Endodermal cell (in vitro differentiated cells): ENCODE data around the gene HACL1. TPM values are rescaled to one million over a fixed set of nuclear protein-coding genes. Genes with fewer than 3 reads are reported as not detected.

ENCODE experiments used
- DNase-seq: peaks from one replicate; pipeline ENCODE4 v3.0.0-alpha.2; 2017
- H3K27ac ChIP-seq: 2 replicates; pipeline ENCODE4 v1.5.1; 2013; ENCODE audit warnings: mild to moderate bottlenecking, low read depth, low read length, moderate library complexity
- H3K27me3 ChIP-seq: 2 replicates; pipeline ENCODE4 v1.6.1; 2013; ENCODE audit warnings: mild to moderate bottlenecking, low read length, moderate library complexity; ENCODE audit not compliant: insufficient read depth, control insufficient read depth, poor library complexity, severe bottlenecking
- H3K36me3 ChIP-seq: 2 replicates; pipeline ENCODE4 v1.7.0; 2013; ENCODE audit warnings: mild to moderate bottlenecking, low read length, moderate library complexity; ENCODE audit not compliant: control insufficient read depth, insufficient read depth
- H3K4me1 ChIP-seq: one replicate; pipeline ENCODE4 v1.7.0; 2013; ENCODE audit warnings: low read length; ENCODE audit not compliant: control insufficient read depth, insufficient read depth
- H3K4me3 ChIP-seq: 2 replicates; pipeline ENCODE4 v1.5.1; 2013; ENCODE audit warnings: mild to moderate bottlenecking, low read length, moderate library complexity
- H3K9ac ChIP-seq: 2 replicates; pipeline ENCODE4 v1.6.1; 2013; ENCODE audit warnings: mild to moderate bottlenecking, low read length, moderate library complexity; ENCODE audit not compliant: poor library complexity, severe bottlenecking; ENCODE audit errors: extremely low read depth
- H3K9me3 ChIP-seq: 2 replicates; pipeline ENCODE4 v1.6.1; 2013; ENCODE audit warnings: mild to moderate bottlenecking, low read length, moderate library complexity; ENCODE audit not compliant: control insufficient read depth
- H3K27ac Mint-ChIP-seq: 2 replicates; pipeline ENCODE4 v1.8.0; 2020; ENCODE audit warnings: mixed read lengths
- H3K27me3 Mint-ChIP-seq: 2 replicates; pipeline ENCODE4 v1.8.0; 2021; ENCODE audit warnings: mild to moderate bottlenecking, mixed read lengths; ENCODE audit not compliant: insufficient read depth
- H3K36me3 Mint-ChIP-seq: 2 replicates; pipeline ENCODE4 v1.8.0; 2020; ENCODE audit warnings: low read depth, mixed read lengths
- H3K4me1 Mint-ChIP-seq: 2 replicates; pipeline ENCODE4 v1.8.0; 2020; ENCODE audit warnings: mixed read lengths
- H3K4me3 Mint-ChIP-seq: 2 replicates; pipeline ENCODE4 v1.8.0; 2020; ENCODE audit warnings: mild to moderate bottlenecking, moderate library complexity, mixed read lengths
- H3K9me3 Mint-ChIP-seq: 2 replicates; pipeline ENCODE4 v1.8.0; 2020; ENCODE audit warnings: mild to moderate bottlenecking, mixed read lengths
- CTCF ChIP-seq: fragments of 200-600 bp; sonication (generic); conservative IDR thresholded peaks from 2 replicates; pipeline ENCODE4 v1.5.0; 2021; ENCODE audit warnings: antibody characterized with exemption, mild to moderate bottlenecking
- WGBS, 2 experiments: methylation state at CpG; one replicate each; pipeline versions ENCODE4 v1.1.5 to v1.1.7; 2013; ENCODE audit warnings: missing lambda C conversion rate in 2 of 2, mixed read lengths in 1 of 2; ENCODE audit not compliant: insufficient coverage in 1 of 2, insufficient read length in 1 of 2; 5-methylcytosine and 5-hydroxymethylcytosine counted together
- total RNA-seq, 2 donors: library from RNA; stranded (reverse); fragmentation: NEBNext Ultra II Directional in 1 of 2; extraction: Animal tissue kit (Norgen Biotek cat#: 25700) in 1 of 2; gene quantifications; 2 replicates in 1 of 2; 3 replicates in 1 of 2; pipeline ENCODE4 v1.2.1, GENCODE V29; 2021

Gene HACL1
- total RNA-seq, 2 donors from 2014 or later, result 39.4 to 41.8 TPM

- Mint-ChIP-seq H3K36me3 (no peaks in the 10 kb centered on the region), H3K27me3 (no peaks in the 10 kb centered on the region), H3K4me1 (peaks cover 8% of the 10 kb centered on the region), H3K4me3 (no peak overlapping the region), H3K9me3 (no peaks in the 10 kb centered on the region), H3K27ac (no peak overlapping the region)
- no peak overlapping the region for H3K4me3 ChIP-seq
- DNase-seq, result no peak
- H3K9me3 ChIP-seq, result no peaks in the 10 kb centered on the region
- WGBS, 2 experiments, result 80 to 82% methylated on average over 1 of the region's 1 CpG
- no peaks in the 10 kb centered on the region for H3K36me3 ChIP-seq
- TF ChIP-seq CTCF, result no peak
- H3K27me3 ChIP-seq, result no peaks in the 10 kb centered on the region
- H3K4me1 ChIP-seq, result no peaks in the 10 kb centered on the region
- no peak overlapping the region for H3K9ac ChIP-seq
- no peak overlapping the region for H3K27ac ChIP-seq
These were observed 70.0 kb downstream of the HACL1 start for GRCh38 chr3:15531346-15531745.

- H3K9me3 Mint-ChIP-seq, result no peaks in the 10 kb centered on the region
- no peak overlapping the region for H3K9ac ChIP-seq
- no peaks in the 10 kb centered on the region for H3K27me3 ChIP-seq
- no peaks in the 10 kb centered on the region for H3K4me1 ChIP-seq
- no peaks in the 10 kb centered on the region for H3K9me3 ChIP-seq
- H3K36me3 ChIP-seq, result no peaks in the 10 kb centered on the region
- no peak for DNase-seq
- no peak overlapping the region for H3K4me3 Mint-ChIP-seq
- peaks cover 8% of the 10 kb centered on the region for H3K4me1 Mint-ChIP-seq
- no peak for TF ChIP-seq CTCF
- no peak overlapping the region for H3K27ac ChIP-seq
- no peak overlapping the region for H3K27ac Mint-ChIP-seq
- no peaks in the 10 kb centered on the region for H3K27me3 Mint-ChIP-seq
- WGBS, 2 experiments, result 93 to 95% methylated on average over 4 of the region's 4 CpGs
- no peaks in the 10 kb centered on the region for H3K36me3 Mint-ChIP-seq
- no peak overlapping the region for H3K4me3 ChIP-seq
These were observed 72.4 kb downstream of the HACL1 start for GRCh38 chr3:15528854-15529537.

GRCh38 chr3:15527031-15527459 is 74.3 kb downstream of the HACL1 start:
- DNase-seq, result peak; percentile 92
- H3K4me3 ChIP-seq, result no peak overlapping the region
- H3K4me3 Mint-ChIP-seq, result no peak overlapping the region
- H3K36me3 Mint-ChIP-seq, result no peaks in the 10 kb centered on the region
- H3K27me3 Mint-ChIP-seq, result no peaks in the 10 kb centered on the region
- no peaks in the 10 kb centered on the region for H3K4me1 ChIP-seq
- no peaks in the 10 kb centered on the region for H3K27me3 ChIP-seq
- no peaks in the 10 kb centered on the region for H3K9me3 ChIP-seq
- peaks cover 17% of the 10 kb centered on the region for H3K4me1 Mint-ChIP-seq
- TF ChIP-seq CTCF, result peak; percentile 83
- whole genome bisulfite sequencing, 2 experiments, result 65 to 69% methylated on average over 3 to 4 of the region's 4 CpGs
- no peak overlapping the region for H3K27ac Mint-ChIP-seq
- no peak overlapping the region for H3K9ac ChIP-seq
- no peak overlapping the region for H3K27ac ChIP-seq
- H3K9me3 Mint-ChIP-seq, result no peaks in the 10 kb centered on the region
- H3K36me3 ChIP-seq, result no peaks in the 10 kb centered on the region
